HG03139 (cell line): ENCODE measurements around the gene RPN2.

Experiments
- ATAC-seq: cut with Tn5 transposase; IDR thresholded peaks from one replicate; pipeline ENCODE4 v1.9.1; 2021; ENCODE audit not compliant: unreplicated experiment

The RPN2 gene

GRCh38 chr20:37238935-37239451 is 59.9 kb downstream of the RPN2 start:
- no peak for ATAC-seq

GRCh38 chr20:37240337-37241067 is 61.4 kb downstream of the RPN2 start:
- ATAC-seq, result no peak

- no peak for ATAC-seq
Observed at GRCh38 chr20:37242503-37242902, 63.4 kb downstream of the RPN2 start.

- ATAC-seq, result no peak
Observed at GRCh38 chr20:37243076-37243936, 64.2 kb downstream of the RPN2 start.

GRCh38 chr20:37243937-37244571 is 64.9 kb downstream of the RPN2 start:
- no peak for ATAC-seq

GRCh38 chr20:37244572-37244957 is 65.4 kb downstream of the RPN2 start:
- no peak for ATAC-seq

- ATAC-seq, result no peak
Observed at GRCh38 chr20:37245216-37246150, 66.4 kb downstream of the RPN2 start.

GRCh38 chr20:37246736-37247135 is 67.6 kb downstream of the RPN2 start:
- ATAC-seq, result no peak

- ATAC-seq, result no peak
Observed at GRCh38 chr20:37247547-37247946, 68.4 kb downstream of the RPN2 start.

- ATAC-seq, result no peak
Observed at GRCh38 chr20:37249304-37249703, 70.2 kb downstream of the RPN2 start.

GRCh38 chr20:37251825-37252477 is 72.8 kb downstream of the RPN2 start:
- no peak for ATAC-seq

- no peak for ATAC-seq
Observed at GRCh38 chr20:37253087-37253486, 74.0 kb downstream of the RPN2 start.

GRCh38 chr20:37254114-37254878 is 75.2 kb downstream of the RPN2 start:
- no peak for ATAC-seq

GRCh38 chr20:37256286-37256685 is 77.2 kb downstream of the RPN2 start:
- ATAC-seq, result no peak

GRCh38 chr20:37257530-37257929 is 78.4 kb downstream of the RPN2 start:
- ATAC-seq, result no peak

GRCh38 chr20:37257988-37258387 is 78.9 kb downstream of the RPN2 start:
- no peak for ATAC-seq

GRCh38 chr20:37259031-37259430 is 79.9 kb downstream of the RPN2 start:
- ATAC-seq, result no peak

GRCh38 chr20:37259865-37260264 is 80.7 kb downstream of the RPN2 start:
- no peak for ATAC-seq

- no peak for ATAC-seq
Observed at GRCh38 chr20:37260923-37261322, 81.8 kb downstream of the RPN2 start.
